22Rv1 (cell line): ENCODE results near the gene OR2AK2.

Source experiments
- ZFX ChIP-seq: fragments of 450-650 bp; IDR thresholded peaks from 2 replicates; pipeline ENCODE4 v1.6.1; 2017; ENCODE audit warnings: antibody characterized with exemption, borderline replicate concordance
- TF ChIP-seq, protein P1 (sequence below): fragments of 450-650 bp; IDR thresholded peaks from 2 replicates; pipeline ENCODE4 v1.5.1; 2017; ENCODE audit warnings: mild to moderate bottlenecking

DNA sequence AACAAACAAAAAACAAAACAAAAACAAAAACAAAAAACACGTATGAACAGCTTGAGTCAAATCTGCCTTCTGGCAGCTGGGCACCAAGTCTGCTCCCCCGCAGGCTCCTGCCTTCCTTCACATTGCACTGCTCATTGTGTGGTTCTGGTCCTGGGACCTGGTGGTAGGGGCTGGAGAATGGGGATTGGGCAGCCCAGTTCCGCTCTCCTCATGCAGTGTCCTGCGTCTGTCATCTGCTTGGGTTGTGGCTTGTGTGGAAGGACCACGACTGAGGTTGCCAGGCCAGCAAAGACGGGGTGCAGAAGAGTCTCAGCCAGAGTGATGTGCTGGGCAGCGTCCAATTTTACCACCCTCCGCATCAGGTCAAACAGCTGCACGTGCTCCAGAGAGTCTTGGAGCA is 29.3 kb upstream of the OR2AK2 start:
- TF ChIP-seq, protein P1, sequence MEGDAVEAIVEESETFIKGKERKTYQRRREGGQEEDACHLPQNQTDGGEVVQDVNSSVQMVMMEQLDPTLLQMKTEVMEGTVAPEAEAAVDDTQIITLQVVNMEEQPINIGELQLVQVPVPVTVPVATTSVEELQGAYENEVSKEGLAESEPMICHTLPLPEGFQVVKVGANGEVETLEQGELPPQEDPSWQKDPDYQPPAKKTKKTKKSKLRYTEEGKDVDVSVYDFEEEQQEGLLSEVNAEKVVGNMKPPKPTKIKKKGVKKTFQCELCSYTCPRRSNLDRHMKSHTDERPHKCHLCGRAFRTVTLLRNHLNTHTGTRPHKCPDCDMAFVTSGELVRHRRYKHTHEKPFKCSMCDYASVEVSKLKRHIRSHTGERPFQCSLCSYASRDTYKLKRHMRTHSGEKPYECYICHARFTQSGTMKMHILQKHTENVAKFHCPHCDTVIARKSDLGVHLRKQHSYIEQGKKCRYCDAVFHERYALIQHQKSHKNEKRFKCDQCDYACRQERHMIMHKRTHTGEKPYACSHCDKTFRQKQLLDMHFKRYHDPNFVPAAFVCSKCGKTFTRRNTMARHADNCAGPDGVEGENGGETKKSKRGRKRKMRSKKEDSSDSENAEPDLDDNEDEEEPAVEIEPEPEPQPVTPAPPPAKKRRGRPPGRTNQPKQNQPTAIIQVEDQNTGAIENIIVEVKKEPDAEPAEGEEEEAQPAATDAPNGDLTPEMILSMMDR: no peak
- TF ChIP-seq ZFX: no peak
